GM12878 (cell line): ENCODE measurements around the gene TMEM225B. TPM values are rescaled to one million over a fixed set of nuclear protein-coding genes. Genes with fewer than 3 reads are reported as not detected.

Source experiments
- ATAC-seq: fragments of 200-7000 bp; cut with Tn5 transposase; 3 replicates; pipeline ENCODE4 v1.9.1; 2020; ENCODE audit warnings: mild to moderate bottlenecking, moderate library complexity
- BruUV-seq: library from RNA; stranded (reverse); fragments of 400-500 nt; replicated peaks from 2 replicates; lab custom pipeline; 2021; lab: Mats Ljungman, UMichigan
- CTCF ChIA-PET: fragments of 300-600 bp; sonication (Branson Sonifier 250); formaldehyde crosslinking; extraction: SDS; loops from one replicate; lab custom pipeline; 2021; ENCODE audit warnings: inconsistent platforms; lab: Yijun Ruan, JAX
- POLR2A ChIA-PET: fragments of 350-600 bp; formaldehyde crosslinking; extraction: SDS; loops from one replicate; lab custom pipeline; 2021; ENCODE audit warnings: inconsistent platforms; lab: Charles Lee
- RAD21 ChIA-PET: fragments of 300-600 bp; sonication (Branson Sonifier 250); formaldehyde crosslinking; loops from one replicate; lab custom pipeline; 2023; ENCODE audit warnings: antibody characterized with exemption; ENCODE audit not compliant: unreplicated experiment; lab: Charles Lee
- SMC1A ChIA-PET: fragments of 300-600 bp; sonication (Branson Sonifier 250); formaldehyde crosslinking; loops from one replicate; lab custom pipeline; 2023; ENCODE audit not compliant: unreplicated experiment, uncharacterized antibody; lab: Charles Lee
- DNase-seq: peaks from one replicate; pipeline ENCODE4 v3.0.0-alpha.2; 2011; ENCODE audit warnings: low read depth, low spot score
- FAIRE-seq: peaks from 3 replicates; lab custom pipeline; 2011; peaks lifted over from hg19 to GRCh38; lab: Jason Lieb, UNC
- H2AFZ ChIP-seq: 2 replicates; pipeline ENCODE4 v1.6.0; 2011; ENCODE audit warnings: low read depth, low read length, control low read depth; ENCODE audit not compliant: control insufficient read depth
- H3K27ac ChIP-seq: 2 replicates; pipeline ENCODE4 v1.5.1; 2011; ENCODE audit warnings: control low read depth; ENCODE audit not compliant: control insufficient read depth, insufficient read depth
- H3K27me3 ChIP-seq, 2 experiments: replicated peaks in 1 of 2; 2 replicates each; pipeline versions ENCODE4 v1.6.0 to v1.6.1; 2011; ENCODE audit warnings: low read length in 1 of 2; ENCODE audit not compliant: control insufficient read depth in 2 of 2, insufficient read depth in 2 of 2
- H3K36me3 ChIP-seq, 2 experiments: 2 replicates each; pipeline ENCODE4 v1.5.1; 2011; ENCODE audit warnings: low read length in 1 of 2; ENCODE audit not compliant: control insufficient read depth in 2 of 2, insufficient read depth in 2 of 2
- H3K4me1 ChIP-seq: 2 replicates; pipeline ENCODE4 v1.6.1; 2011; ENCODE audit warnings: mild to moderate bottlenecking, low read length, moderate library complexity, mixed read lengths; ENCODE audit not compliant: control insufficient read depth, insufficient read depth
- H3K4me2 ChIP-seq: 2 replicates; pipeline ENCODE4 v1.6.0; 2011; ENCODE audit warnings: control low read depth; ENCODE audit not compliant: control insufficient read depth, insufficient read depth
- H3K4me3 ChIP-seq: fragments of 200-600 bp; sonication (generic); 2 replicates; pipeline ENCODE4 v1.5.1; 2016
- H3K79me2 ChIP-seq: 2 replicates; pipeline ENCODE4 v1.6.0; 2011; ENCODE audit warnings: low read length; ENCODE audit not compliant: control insufficient read depth, insufficient read depth
- H3K9ac ChIP-seq: 2 replicates; pipeline ENCODE4 v1.8.0; 2011; ENCODE audit warnings: low read length, control low read depth, mixed read lengths; ENCODE audit not compliant: control insufficient read depth, insufficient read depth
- H3K9me3 ChIP-seq: replicated peaks from 3 replicates; pipeline ENCODE4 v1.5.1; 2011; ENCODE audit warnings: mild to moderate bottlenecking, low read length; ENCODE audit not compliant: control insufficient read depth, insufficient read depth
- H4K20me1 ChIP-seq: 2 replicates; pipeline ENCODE4 v1.6.0; 2011; ENCODE audit not compliant: control insufficient read depth, insufficient read depth
- ATF7 ChIP-seq: fragments of 450-650 bp; IDR thresholded peaks from 2 replicates; pipeline ENCODE4 v1.6.1; 2016; ENCODE audit warnings: low read depth, mild to moderate bottlenecking
- BHLHE40 ChIP-seq, 2 experiments: fragments of 450-650 bp in 1 of 2; IDR thresholded peaks; 2 replicates each; pipeline ENCODE4 v1.6.1; 2011 to 2017; ENCODE audit warnings: low read depth in 2 of 2, borderline replicate concordance in 1 of 2, improper control_type of control experiment in 1 of 2, low read length in 1 of 2, mild to moderate bottlenecking in 1 of 2
- CBX3 ChIP-seq: fragments of 200-600 bp; sonication (generic); IDR thresholded peaks from 2 replicates; pipeline ENCODE4 v1.6.1; 2016; ENCODE audit warnings: low read depth, borderline replicate concordance
- CBX5 ChIP-seq: sonication (generic); IDR thresholded peaks from 2 replicates; pipeline ENCODE4 v1.6.1; 2016; ENCODE audit warnings: low read depth, moderate library complexity, mild to moderate bottlenecking, inconsistent platforms
- RCOR1 ChIP-seq: conservative IDR thresholded peaks from 2 replicates; pipeline ENCODE4 v1.6.1; 2012; ENCODE audit warnings: low read depth, low read length, improper control_type of control experiment
- TCF3 ChIP-seq: IDR thresholded peaks from 2 replicates; pipeline ENCODE4 v1.6.1; 2012; ENCODE audit warnings: low read depth, mild to moderate bottlenecking, low read length, borderline replicate concordance; ENCODE audit not compliant: insufficient read depth
- WGBS: methylation state at CpG from one replicate; pipeline ENCODE4 v1.1.6; 2016; ENCODE audit warnings: low lambda C conversion rate; ENCODE audit not compliant: insufficient replicate concordance, insufficient coverage; ENCODE audit errors: missing lambda C conversion rate; 5-methylcytosine and 5-hydroxymethylcytosine counted together
- in situ Hi-C: fragments of 300-500 bp; cut with MboI; formaldehyde crosslinking; loops from 9 replicates; pipeline ENCODE4 v1.14.3; 2018; ENCODE audit warnings: mixed read lengths
- intact Hi-C: fragments of 100-400 bp; cut with micrococcal nuclease; formaldehyde crosslinking; loops from one replicate; pipeline ENCODE4 v1.14.2; 2022; ENCODE audit not compliant: unreplicated experiment
- polyA plus RNA-seq, 11 experiments: library from polyadenylated mRNA; depleted of rRNA in 4 of 11; unstranded in 6 of 11; stranded (reverse) in 5 of 11; fragments of >200 nt; fragmentation: Nextera tagmentation in 4 of 11; fragmentation: Illumina TruSeq in 1 of 11; extraction: Ambion mirVana in 4 of 11; extraction: Trizol in 1 of 11; gene quantifications; 1 replicate in 1 of 11; 2 replicates in 10 of 11; pipeline versions ENCODE4 v1.2.1 to v1.2.3, GENCODE V29; 2011 to 2016; ENCODE audit warnings: inconsistent platforms in 2 of 11, missing spikeins in 2 of 11, low read depth in 1 of 11
- total RNA-seq, 4 experiments: library from RNA; depleted of rRNA in 3 of 4; stranded (reverse); fragments of >200 nt in 3 of 4; fragmentation: Illumina TruSeq in 1 of 4; extraction: Trizol in 1 of 4; gene quantifications; 2 replicates each; pipeline versions ENCODE4 v1.2.1 to v1.2.3, GENCODE V29; 2013 to 2021
- TF ChIP-seq, protein P1 (sequence below): fragments of 450-650 bp; IDR thresholded peaks from 2 replicates; pipeline ENCODE4 v1.6.1; 2017; ENCODE audit warnings: borderline replicate concordance
- TF ChIP-seq, protein P2 (sequence below): fragments of 450-650 bp; formaldehyde crosslinking; IDR thresholded peaks from 2 replicates; pipeline ENCODE4 v1.4.0; 2022; ENCODE audit warnings: mild to moderate bottlenecking, moderate library complexity
- TF ChIP-seq, protein P3 (sequence below): fragments of 450-650 bp; formaldehyde crosslinking; IDR thresholded peaks from 2 replicates; pipeline ENCODE4 v1.5.0; 2022; ENCODE audit warnings: mild to moderate bottlenecking, missing genetic modification characterization

TMEM225B gene
- total and polyA plus RNA-seq, 10 of the 15 experiments (the other 5 are each of a cell fraction or from before 2014, with no cell fraction given): 0.22 to 1.9 (median 0.43) TPM

DNA sequence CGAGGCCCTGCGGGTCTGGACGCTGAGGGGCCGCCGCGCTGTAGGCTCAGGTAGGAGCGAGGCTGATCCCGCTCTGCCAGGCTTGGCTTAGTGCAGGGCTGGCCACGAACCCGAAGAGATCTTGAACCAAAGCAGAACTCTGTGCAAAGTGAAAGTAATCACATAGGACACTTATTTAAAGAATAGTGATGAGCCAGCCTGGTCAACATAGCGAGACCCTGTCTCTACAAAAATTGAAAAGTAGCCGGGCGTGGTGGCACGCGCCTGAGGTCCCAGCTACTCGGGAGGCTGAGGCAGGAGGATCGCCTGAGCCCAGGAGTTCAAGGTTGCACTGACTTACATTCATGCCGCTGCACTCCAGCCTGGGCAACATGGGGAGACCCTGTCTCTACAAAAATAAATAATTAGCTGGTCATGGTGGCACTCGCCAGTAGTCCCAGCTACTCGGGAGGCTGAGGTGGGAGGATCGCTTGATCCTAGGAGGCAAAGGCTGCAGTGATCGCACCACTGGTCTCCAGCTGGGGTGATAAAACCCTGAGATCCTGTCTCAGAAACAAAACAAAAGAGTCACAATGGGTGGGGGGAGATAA, 19.2 kb downstream of the TMEM225B start:
- peak overlapping the region; percentile 88 for H3K4me3 ChIP-seq
- H3K27ac ChIP-seq: peak overlapping the region; percentile 89
- peaks cover 8 to 31% of the 10 kb centered on the region in 2 experiments for H3K36me3 ChIP-seq
- H4K20me1 ChIP-seq: no peaks in the 10 kb centered on the region
- ChIA-PET CTCF (interaction anchor here (1.4 to 1.8 kb wide), 2 partner anchors 59 to 223 kb away, joined by 4 to 7 read pairs; partner anchors contain the start of gene ZNF655), SMC1A (no interaction called here), POLR2A (interaction anchor here (1.3 kb wide), 1 partner anchor 59 kb away, joined by 6 read pairs; the partner anchor contains the start of gene ZNF655), RAD21 (interaction anchor here (1.5 to 1.9 kb wide), 2 partner anchors 59 to 296 kb away, joined by 4 to 5 read pairs; partner anchors contain the start of gene ZNF655)
- 22% methylated on average over 22 of the region's 22 CpGs for WGBS
- H3K9ac ChIP-seq: peak overlapping the region; percentile 97
- DNase-seq (no peak), FAIRE-seq (no peak), ATAC-seq (no peak; the same call in 2 of the 3 replicates)
- H3K27me3 ChIP-seq: no peaks in the 10 kb centered on the region
- H2AFZ ChIP-seq: peak overlapping the region; percentile 100
- peaks cover 18% of the 10 kb centered on the region for H3K79me2 ChIP-seq
- TF ChIP-seq, protein P1, sequence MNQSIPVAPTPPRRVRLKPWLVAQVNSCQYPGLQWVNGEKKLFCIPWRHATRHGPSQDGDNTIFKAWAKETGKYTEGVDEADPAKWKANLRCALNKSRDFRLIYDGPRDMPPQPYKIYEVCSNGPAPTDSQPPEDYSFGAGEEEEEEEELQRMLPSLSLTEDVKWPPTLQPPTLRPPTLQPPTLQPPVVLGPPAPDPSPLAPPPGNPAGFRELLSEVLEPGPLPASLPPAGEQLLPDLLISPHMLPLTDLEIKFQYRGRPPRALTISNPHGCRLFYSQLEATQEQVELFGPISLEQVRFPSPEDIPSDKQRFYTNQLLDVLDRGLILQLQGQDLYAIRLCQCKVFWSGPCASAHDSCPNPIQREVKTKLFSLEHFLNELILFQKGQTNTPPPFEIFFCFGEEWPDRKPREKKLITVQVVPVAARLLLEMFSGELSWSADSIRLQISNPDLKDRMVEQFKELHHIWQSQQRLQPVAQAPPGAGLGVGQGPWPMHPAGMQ: no peak
- TF ChIP-seq TCF3 (no peak), BHLHE40 (IDR thresholded peaks at IDR 0.05; ENCODE audit: borderline replicate concordance in 1 of 2, low read depth in 2 of 2, low read length in 1 of 2) (no peak), CBX5 (no peak), CBX3 (no peak), ATF7 (no peak), RCOR1 (no peak)
- TF ChIP-seq, protein P2, sequence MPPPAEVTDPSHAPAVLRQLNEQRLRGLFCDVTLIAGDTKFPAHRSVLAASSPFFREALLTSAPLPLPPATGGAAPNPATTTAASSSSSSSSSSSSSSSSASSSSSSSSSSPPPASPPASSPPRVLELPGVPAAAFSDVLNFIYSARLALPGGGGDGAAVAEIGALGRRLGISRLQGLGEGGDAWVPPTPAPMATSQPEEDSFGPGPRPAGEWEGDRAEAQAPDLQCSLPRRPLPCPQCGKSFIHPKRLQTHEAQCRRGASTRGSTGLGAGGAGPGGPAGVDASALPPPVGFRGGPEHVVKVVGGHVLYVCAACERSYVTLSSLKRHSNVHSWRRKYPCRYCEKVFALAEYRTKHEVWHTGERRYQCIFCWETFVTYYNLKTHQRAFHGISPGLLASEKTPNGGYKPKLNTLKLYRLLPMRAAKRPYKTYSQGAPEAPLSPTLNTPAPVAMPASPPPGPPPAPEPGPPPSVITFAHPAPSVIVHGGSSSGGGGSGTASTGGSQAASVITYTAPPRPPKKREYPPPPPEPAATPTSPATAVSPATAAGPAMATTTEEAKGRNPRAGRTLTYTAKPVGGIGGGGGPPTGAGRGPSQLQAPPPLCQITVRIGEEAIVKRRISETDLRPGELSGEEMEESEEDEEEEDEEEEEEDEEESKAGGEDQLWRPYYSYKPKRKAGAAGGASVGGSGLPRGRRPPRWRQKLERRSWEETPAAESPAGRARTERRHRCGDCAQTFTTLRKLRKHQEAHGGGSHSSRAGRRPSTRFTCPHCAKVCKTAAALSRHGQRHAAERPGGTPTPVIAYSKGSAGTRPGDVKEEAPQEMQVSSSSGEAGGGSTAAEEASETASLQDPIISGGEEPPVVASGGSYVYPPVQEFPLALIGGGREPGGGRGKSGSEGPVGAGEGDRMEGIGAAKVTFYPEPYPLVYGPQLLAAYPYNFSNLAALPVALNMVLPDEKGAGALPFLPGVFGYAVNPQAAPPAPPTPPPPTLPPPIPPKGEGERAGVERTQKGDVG (CRISPR knock-in tag): no peak
- TF ChIP-seq, protein P3, sequence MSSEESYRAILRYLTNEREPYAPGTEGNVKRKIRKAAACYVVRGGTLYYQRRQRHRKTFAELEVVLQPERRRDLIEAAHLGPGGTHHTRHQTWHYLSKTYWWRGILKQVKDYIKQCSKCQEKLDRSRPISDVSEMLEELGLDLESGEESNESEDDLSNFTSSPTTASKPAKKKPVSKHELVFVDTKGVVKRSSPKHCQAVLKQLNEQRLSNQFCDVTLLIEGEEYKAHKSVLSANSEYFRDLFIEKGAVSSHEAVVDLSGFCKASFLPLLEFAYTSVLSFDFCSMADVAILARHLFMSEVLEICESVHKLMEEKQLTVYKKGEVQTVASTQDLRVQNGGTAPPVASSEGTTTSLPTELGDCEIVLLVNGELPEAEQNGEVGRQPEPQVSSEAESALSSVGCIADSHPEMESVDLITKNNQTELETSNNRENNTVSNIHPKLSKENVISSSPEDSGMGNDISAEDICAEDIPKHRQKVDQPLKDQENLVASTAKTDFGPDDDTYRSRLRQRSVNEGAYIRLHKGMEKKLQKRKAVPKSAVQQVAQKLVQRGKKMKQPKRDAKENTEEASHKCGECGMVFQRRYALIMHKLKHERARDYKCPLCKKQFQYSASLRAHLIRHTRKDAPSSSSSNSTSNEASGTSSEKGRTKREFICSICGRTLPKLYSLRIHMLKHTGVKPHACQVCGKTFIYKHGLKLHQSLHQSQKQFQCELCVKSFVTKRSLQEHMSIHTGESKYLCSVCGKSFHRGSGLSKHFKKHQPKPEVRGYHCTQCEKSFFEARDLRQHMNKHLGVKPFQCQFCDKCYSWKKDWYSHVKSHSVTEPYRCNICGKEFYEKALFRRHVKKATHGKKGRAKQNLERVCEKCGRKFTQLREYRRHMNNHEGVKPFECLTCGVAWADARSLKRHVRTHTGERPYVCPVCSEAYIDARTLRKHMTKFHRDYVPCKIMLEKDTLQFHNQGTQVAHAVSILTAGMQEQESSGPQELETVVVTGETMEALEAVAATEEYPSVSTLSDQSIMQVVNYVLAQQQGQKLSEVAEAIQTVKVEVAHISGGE (CRISPR knock-in tag): no peak
- intact Hi-C loops (loop anchor here (10.0 kb wide), 1 partner anchor 152 kb away; the partner anchor contains the start of gene ATP5MF), in situ Hi-C loops (no loop called here)
- BruUV-seq: TSS peak; percentile 54
- H3K4me1 ChIP-seq: peaks cover 2% of the 10 kb centered on the region; the same call in 1 of the 2 replicates
- peaks cover 2% of the 10 kb centered on the region; the same call in 1 of the 3 replicates for H3K9me3 ChIP-seq
- H3K4me2 ChIP-seq: peak overlapping the region; percentile 89
